ENCODE results near the gene IRS1.

IRS1 gene

GRCh38 chr2:226825056-226825455 lies 25.4 kb upstream of the IRS1 start:
- DNase-seq (ENCODE audit: low read depth): no peak

DNA sequence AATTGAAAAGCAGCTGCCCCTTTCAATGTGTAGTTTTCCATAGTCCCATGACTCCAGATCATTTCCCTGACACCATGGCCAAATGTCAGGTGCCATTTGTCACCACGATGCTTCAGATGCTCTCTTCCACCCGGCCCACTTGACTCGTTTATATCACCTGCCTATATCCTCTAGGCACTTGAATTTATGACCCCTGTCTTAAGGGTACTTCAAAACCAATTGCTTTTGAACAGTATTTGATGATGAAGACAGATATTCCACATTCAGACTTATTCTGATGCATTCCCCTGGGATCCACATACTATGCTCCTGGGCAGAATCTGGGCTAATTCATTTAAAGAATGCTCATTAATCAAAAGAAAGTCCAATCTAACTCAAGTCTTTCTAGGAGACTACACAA lies 19.3 kb upstream of the IRS1 start:
- DNase-seq (ENCODE audit: low read depth): no peak

- DNase-seq (ENCODE audit: low read depth): no peak
Measured at GRCh38 chr2:226813148-226813701, 13.6 kb upstream of the IRS1 start.

DNA sequence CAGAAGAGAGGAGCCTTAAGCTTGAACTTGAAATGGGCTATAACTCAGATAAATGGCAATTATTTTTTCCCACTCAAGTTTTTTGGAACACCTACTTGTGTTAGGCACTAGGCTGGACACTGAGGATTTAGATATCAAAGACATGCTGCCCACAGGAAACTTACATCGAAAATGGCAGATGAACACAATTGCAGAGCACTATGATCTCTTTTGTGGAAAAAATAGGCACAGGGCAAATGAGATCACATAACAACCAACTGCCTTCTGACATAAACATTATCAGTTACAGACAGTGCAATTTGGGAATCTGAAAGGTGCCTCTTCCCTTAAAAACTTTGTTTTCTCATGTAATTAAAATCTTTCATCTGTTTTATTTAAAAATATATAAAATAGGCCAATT lies 3.8 kb upstream of the IRS1 start:
- no peak for DNase-seq (ENCODE audit: low read depth)

DNA sequence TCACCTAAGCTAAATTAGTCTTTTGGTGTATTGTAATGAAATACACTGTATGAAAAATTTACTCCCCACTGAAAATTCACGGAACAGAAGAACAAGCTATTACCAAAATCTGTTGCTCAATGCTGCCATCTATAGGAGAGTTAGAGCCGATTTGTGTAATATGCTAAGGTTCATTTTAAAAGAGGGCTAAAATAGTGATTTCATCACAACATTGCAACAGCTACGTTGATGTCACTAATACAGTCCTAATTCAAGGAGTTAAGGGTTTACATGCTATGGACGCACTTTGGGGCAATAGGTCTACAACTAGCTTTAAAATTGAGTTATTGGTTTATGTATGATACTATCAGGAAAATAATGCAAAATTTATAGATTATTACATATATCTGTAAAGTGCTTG lies 3.0 kb upstream of the IRS1 start:
- DNase-seq (ENCODE audit: low read depth): no peak

DNA sequence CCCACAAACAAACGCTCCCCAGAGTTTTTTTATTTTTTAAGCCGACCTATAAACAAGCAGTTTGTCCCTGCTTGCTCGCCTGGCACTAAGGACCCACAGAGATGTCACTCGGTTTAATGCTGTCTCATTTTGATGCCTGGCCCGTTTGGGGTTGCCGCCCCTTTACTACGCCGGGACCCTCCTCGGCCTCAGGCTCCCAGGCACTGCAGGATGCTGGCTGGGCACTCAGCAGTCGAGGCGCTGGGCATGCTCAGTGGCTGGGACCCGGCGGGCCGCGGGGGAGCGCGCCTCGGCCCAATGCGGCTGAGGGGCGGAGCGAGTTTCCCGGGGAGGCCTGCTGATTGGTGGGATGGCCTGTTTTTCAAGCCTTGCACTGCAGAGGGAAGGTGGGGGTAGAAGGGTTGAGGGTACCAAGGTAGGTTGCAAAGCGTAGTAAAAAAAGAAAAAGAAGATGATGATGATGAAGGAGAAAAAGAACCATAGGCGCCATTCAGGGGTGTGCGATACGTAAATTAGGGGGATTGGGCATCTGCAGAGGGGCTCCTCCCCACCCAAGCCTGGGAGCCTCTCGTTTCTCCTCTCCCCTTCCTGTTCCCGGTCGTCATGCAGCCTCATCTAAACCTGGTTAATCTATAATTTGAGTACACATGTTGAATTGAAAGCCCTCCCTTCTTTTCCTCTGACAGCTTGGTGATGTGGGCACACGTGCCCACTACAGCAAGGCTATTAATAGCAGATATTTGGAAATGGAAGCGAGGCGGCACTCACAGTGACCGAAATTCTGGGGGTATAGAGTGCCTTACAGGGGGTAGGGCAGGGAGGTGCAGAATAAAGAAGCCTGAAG lies 1.5 kb upstream of the IRS1 start:
- peak; percentile 36 for DNase-seq (ENCODE audit: low read depth)

GRCh38 chr2:226799976-226800940 lies 638 bp upstream of the IRS1 start:
- DNase-seq (ENCODE audit: low read depth): no peak

- no peak for DNase-seq (ENCODE audit: low read depth)
Measured at GRCh38 chr2:226798422-226799210, 1.0 kb downstream of the IRS1 start.

GRCh38 chr2:226797989-226798421 lies 1.6 kb downstream of the IRS1 start:
- no peak for DNase-seq (ENCODE audit: low read depth)

DNA sequence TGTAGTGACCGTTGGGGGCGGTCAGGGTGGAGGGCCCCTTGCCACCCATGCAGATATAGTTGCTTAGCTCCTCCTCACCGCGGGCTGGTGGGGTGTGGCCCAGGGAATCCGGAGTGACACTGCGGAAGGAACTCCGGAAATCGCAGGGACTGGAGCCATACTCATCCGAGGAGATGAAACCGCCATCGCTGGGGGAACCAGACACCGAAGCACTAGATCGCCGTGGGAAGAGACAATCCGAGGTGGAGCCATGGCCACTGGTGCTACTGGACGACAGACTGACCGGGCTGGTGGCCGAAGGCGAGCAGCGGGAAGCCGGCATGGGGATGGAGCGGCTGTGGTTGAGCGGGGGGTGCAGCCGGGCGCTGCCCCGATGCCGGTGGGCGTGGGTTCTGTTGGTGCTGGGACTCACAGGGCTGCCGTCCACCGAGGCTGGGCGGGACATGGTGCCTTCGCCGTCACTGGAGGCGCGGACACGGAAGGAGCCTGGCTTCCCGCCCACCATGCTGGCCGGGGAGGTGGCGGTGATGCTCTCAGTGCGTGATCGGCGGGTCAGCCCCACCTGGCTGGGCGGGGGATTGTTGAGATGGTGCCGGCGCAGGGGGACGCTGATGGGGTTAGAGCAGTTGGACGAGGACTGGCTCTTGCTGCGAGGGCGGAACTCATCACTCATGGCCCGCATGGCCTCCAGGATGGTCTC lies 2.2 kb downstream of the IRS1 start:
- no peak for DNase-seq (ENCODE audit: low read depth)

- DNase-seq (ENCODE audit: low read depth): no peak
Measured at GRCh38 chr2:226796840-226797288, 2.8 kb downstream of the IRS1 start.

DNA sequence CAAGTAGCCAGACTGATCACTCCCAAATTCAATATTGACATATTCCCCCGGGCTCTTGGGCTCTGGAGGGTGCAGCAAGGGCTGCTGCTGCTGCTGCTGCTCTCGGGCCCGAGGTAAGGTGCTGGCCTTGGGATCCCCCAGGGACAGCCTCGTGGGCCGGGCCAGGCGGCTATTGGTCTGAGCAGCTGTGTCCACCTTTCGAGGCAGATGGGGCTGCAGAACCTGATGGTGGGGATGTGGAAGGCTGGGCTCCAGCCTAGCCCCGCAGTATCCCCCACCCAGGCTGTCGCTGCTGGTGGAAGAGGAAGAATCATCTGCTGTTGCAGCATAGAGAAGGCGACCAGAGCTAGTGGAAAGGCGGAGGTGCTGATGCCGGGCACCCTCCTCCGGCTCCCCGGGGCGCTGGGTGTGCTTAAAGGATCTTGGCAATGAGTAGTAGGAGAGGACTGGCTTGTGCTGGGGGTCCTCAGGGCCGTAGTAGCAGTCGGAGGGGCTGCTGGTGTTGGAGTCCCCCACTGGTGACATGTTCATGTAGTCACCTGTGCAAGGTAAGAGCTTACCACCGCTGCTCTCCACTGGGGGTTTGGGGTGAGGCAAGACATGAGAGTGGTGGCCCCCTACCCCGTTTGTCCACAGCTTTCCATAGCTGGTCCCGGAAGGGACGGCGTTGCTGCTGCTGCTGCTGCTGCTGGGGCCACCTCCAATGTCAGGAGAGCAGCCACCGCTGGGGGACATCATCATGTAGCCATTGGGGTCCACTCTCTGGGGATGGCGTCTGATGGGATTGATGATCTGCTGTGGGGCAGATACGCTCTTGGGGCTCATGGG lies 3.4 kb downstream of the IRS1 start:
- no peak for DNase-seq (ENCODE audit: low read depth)

DNA sequence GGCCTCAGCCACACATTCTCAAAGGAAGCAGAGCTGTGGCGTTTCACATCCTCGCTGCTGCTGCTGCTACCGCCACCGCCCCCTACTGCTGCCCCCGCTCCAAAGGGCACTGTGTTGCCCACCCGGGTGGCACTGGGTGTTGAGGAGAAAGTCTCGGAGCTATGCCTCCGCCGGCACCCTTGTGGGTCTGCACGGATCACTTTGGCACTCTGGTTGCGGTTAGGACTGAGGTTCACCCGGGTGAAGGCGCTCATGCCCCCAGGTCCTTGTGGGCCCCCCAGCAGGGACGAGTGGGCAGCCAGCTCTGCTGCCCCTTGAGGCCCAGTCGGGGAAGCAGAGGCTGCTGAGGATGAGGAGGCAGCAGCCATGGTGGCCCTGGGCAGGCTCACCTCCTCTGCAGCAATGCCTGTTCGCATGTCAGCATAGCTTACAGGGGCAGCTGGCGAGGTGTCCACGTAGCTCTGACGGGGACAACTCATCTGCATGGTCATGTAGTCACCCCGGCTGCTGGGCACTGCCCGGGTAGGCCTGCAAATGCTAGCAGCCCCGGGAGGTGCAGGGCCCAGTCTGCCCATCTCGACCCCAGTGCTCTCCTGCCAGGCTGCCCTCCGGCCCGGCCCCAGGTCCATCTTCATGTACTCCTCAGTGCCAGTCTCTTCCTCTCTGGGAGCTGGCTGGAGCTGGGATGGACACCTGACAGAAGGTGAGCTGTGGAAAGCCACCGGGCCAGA lies 4.2 kb downstream of the IRS1 start:
- DNase-seq (ENCODE audit: low read depth): no peak

DNA sequence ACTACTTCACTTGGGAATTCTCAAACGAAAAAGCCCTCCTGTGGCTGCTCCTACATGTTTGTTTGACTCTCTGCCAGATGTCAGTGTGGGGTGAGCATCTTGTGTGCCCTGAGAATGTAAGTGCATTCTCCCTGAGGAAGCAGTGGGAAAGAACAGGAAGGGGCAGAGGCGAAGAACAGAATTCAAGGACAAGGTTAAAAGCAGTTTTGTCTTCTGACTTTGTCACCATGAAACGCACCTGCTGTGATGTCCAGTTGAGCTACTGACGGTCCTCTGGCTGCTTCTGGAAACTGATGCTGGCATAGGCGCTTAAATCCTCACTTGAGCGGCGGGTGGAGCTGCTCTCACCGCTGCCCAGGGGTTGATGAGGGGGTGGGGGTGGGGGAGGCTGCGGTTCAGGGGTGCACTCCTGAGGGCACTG lies 4.9 kb downstream of the IRS1 start:
- no peak for DNase-seq (ENCODE audit: low read depth)

DNA sequence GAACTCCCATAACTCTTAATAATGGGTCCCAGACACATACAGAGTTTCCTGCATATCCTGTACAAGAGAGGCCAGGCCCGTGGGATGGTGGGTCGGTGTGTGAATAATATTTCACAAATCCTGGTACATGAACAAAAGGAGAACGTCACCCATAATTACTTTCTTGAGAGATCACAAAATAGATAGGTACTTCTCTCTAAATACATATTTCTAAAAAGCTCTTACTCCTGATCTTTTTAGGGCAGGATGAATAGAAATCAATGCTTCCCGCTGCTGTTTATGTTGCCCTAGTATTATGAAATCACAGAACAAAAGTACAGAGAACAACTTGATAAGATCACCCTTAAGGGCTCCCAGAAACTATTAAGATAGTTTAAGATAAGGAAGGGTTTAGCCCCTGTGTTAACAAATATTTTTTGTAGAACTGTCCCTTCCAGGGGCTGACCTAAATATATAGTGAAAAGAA lies 5.4 kb downstream of the IRS1 start:
- no peak for DNase-seq (ENCODE audit: low read depth)

- no peak for DNase-seq (ENCODE audit: low read depth)
Measured at GRCh38 chr2:226793646-226794045, 6.0 kb downstream of the IRS1 start.

DNA sequence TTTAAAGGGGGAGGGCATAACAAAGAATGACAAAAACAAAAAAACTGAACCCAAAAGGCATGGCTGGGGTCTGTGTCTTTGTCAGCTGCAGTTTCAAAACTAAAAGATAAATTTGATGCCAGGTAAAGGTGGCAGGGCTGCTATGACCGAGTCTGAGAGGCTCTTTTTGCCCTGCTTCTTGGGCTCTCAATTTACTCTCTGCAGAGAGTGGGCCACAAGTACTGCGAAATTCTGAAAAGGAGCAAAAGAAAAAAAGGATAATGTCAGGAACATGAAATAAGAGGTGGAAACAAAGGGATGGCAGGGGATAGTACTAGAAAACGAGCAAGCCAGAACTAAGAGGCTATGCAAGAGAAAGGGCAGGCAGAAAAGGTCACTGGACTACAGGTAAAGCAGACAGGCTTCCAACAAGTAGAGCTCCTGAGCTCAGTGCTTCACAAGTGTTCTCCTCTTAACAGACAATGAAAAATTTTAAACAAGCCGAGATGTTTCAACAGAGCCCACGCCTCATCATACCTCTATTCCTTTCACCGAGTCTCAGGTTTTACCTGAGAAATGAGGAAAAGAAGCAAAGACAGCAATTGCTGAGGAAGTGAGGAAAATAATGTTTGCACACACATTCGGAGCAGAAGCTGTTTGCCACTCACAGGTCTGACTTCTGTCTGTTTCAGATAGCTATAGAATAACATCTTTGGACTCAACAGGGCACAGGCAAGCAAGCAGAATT lies 7.3 kb downstream of the IRS1 start:
- no peak for DNase-seq (ENCODE audit: low read depth)

- peak; percentile 82 for DNase-seq (ENCODE audit: low read depth)
Measured at GRCh38 chr2:226791487-226792081, 8.0 kb downstream of the IRS1 start.
